SHP77 treated with DMSO at 0.1 percent for 48 hours (cell line): ENCODE measurements around the gene DCUN1D2.
"Not testable (repeated sequence)": the region's sequence is repeated elsewhere in the genome, so short reads cannot be mapped to it uniquely, and the experiment has no call there.

Experiments used
- DNase-seq: peaks from one replicate; lab custom pipeline; 2025; lab: John Stamatoyannopoulos, UW

Gene DCUN1D2

GRCh38 chr13:113489549-113490495 is 689 bp downstream of the DCUN1D2 start:
- peak; percentile 49 for DNase-seq

GRCh38 chr13:113489171-113489548 is 1.4 kb downstream of the DCUN1D2 start:
- DNase-seq: no peak

DNA sequence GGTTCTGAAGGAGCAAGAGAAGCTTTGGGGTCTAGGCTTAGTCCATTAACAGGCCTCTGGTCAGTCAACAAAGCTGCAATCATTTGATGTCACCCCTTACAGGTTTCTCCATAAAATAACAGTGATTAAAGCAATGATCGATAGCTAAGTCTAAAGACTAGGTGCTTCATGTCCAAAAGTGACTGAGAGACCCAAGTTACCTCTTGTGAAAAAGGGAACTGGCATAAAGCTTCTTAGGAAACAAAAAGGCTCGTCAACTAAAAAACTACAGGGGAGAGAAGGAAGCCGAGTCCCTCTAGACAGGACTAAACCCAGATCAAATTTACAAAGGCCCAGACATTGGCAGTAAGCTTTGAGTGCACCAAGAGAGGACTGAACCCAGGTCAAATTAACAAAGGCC is 2.2 kb downstream of the DCUN1D2 start:
- no peak for DNase-seq

DNA sequence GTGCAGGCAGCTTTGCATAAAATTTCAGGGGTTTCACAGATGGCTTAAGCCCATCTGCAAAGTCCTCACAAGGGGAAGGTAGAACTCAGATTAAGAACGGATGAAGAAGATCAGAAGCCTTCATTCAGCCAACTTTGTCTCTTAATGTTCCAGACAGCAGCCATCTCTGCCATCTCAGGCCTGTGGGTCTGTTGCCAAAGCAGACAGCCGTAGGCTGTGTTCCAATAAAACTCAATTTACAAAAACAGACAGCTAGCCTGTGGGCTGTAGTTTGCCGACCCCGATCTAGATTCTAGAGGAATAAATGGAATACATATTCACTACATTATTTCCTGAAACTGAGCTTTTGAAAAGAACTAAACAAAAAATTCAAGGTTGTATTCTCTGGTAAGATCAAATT is 3.8 kb downstream of the DCUN1D2 start:
- no peak for DNase-seq

DNA sequence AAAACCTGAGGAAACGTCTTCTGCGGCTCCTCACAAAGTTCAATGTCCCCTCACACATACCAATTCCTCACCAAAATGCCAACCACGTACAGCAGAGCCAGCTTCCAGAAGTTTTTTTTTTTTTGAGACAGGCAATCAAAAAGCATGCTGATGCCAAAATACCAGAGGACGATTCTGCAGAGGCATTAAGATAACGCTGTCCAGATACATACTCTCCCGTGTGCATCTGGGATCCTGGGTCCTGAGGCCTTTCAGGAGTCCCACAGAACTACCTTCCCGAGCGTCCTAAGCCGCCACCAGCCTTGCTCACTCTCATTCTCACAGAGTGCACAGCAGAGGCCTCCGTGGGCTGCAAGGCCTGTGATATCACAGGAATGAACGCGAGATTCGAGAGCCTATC is 5.0 kb downstream of the DCUN1D2 start:
- no peak for DNase-seq

GRCh38 chr13:113483504-113484293 is 6.8 kb downstream of the DCUN1D2 start:
- no peak for DNase-seq

DNA sequence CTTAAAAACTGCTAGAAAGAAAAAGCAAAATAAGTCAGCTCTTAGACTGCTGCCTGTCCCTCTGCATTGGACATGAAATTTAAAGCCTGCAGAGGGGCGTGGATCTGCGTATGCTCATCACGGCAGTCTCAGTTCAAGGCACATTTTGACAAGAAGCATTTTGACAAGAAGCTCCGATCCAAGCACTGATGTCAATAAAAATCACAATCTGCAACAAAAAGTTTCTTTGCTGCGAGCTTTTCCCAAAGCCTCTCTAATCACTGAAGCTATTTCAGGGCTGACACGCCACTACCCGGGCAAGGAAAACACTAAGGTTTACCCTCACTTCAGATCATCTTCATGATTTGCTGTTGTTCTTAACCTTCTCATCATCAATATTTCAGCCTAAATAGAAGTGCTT is 7.4 kb downstream of the DCUN1D2 start:
- no peak for DNase-seq

GRCh38 chr13:113479179-113479578 is 11.3 kb downstream of the DCUN1D2 start:
- DNase-seq: no peak

DNA sequence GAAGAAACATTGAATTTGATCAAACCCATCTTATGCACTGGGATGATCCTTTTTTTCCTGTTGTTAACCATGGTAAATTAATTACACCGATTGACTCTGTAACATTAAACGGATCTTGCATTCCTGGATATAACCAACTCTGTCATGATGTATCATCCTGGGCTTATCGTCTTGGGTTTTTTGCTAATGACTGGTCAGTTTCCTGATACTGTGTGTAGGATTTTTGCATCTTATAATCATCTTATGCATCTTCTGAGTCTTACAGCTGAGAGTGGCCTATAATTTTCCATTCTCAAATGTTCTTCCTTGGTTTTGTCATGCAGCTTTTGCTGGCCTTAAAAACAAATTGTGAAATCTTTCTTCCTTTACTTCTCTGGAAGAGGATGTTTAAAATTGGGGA is 12.8 kb downstream of the DCUN1D2 start:
- DNase-seq: no peak

DNA sequence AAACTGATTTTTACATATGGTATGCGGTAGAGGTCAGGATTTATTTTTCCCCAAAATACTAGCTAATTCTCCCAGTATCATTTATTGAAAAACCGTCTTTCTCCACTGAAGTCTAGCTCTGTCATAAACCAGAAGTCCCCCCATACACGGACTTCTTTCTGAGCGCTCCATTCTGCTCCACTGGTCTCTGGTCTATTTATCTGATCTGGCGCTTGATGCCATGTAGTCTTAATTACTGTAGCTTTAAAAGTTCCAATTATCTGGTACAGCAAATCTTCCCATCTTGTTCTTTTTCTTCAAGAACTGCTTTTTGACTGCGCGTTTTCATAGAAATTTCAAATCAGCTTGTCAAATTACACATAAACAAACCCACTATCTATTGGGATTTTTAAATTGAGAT is 13.7 kb downstream of the DCUN1D2 start:
- DNase-seq: no peak

DNA sequence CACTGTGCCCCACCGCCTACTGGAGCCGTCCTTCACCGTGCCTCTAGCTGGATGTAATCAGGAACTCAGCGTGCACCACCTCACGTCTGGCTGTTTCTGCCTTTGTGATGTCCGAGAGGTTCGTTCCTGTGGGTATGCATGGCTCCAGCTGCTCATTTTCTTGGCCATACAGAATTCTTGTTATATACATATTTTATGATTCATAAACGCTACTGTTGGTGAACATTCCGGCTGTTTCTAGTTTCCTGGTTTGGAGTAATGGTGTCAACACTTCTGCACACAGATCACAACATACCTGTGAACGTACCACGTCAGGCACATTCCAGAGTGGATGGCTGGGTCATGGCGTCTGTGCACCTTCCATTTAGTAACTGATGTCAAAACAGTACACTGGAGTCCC is 14.6 kb downstream of the DCUN1D2 start:
- DNase-seq: no peak

- no peak for DNase-seq
Measured at GRCh38 chr13:113475280-113475679, 15.2 kb downstream of the DCUN1D2 start.

DNA sequence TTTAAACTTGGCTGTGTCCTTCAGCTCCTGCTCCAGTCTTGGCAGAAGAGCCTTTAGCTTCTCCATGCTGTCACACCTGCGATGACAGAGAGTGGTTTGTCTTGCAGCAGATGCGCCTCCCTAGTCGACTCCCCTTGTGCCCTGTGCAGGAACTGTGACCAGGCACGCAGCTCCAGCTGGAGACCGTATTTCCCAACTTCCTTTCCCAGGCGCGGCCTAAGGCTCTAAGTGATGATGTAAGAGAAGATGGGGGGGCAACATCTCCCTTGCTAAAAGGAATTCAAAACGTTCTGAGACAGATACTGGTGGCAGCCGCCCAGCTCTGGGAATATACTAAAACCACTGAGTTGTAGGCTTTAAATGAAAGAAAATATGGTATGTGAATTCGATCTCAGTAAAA is 16.3 kb downstream of the DCUN1D2 start:
- DNase-seq: no peak

DNA sequence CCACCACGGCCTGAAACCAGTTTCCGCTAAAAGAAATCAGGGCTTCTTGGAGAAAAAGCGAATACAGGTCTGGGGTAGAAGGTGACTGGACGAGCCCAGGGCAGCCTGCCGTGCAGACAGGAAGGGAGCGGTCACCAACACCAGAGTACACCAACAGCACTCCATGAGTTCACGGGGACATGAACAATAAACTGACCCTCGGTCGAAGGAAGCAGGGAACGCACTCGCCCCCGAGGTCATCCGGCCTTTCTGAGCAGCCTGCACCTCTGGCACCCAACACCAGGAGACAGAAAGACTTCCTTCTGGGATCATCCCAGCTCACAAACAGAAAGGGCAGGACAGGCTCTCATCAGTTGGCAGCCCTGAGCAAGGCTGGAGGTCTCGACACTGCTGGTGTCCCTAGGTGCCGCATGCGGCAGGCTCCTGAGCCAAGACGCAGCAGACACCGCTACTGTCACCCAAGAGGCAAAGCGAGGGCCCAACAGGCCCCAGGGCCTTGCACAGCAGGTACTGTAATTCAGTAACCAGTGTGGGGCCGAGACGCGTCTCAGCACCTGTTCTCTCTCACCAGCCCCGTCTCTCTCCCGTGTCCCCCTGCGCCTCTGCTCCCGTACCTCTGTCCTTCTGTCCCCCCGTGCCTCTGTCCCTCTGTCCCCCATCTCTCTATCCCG is 18.0 kb downstream of the DCUN1D2 start:
- no peak for DNase-seq

GRCh38 chr13:113471844-113472243 is 18.7 kb downstream of the DCUN1D2 start:
- DNase-seq: no peak

- DNase-seq: not testable (repeated sequence)
Measured at GRCh38 chr13:113470635-113471163, 19.8 kb downstream of the DCUN1D2 start.

GRCh38 chr13:113470073-113470472 is 20.4 kb downstream of the DCUN1D2 start:
- no peak for DNase-seq

GRCh38 chr13:113469582-113469981 is 20.9 kb downstream of the DCUN1D2 start:
- DNase-seq: no peak

DNA sequence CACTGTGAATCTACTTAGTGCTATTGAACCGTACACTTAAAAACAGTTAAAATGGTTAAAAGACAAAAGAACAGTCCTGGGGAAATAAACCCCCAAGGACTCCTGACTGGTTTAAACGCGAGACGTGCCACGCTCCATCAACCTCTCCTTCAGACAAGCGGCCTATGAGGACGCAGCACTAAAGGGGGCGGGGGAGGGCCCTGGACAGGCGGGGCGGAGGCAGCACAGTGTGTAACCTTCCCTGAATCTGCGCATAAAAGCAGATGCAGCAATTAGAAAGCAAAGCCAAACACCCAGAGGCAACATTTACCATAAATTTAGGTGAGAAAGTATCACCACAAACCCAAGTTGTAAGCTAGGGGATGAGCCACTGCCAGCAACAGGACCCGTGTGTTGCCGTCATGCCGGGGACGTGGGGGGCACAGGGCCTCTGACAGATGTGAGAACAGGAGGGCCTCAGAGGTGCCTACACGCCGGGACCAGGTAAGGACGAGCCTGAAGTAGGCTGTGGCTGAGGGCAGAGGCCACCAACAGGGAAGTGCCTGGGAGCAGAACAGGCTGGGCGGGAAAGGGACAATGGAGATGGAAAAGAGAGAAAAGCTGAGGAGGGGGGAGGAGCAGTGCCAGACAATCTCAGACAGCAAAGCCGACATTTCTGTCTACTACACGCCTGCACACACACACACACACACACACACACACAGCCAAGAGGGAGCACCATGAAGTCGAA is 21.9 kb downstream of the DCUN1D2 start:
- DNase-seq: no peak

DNA sequence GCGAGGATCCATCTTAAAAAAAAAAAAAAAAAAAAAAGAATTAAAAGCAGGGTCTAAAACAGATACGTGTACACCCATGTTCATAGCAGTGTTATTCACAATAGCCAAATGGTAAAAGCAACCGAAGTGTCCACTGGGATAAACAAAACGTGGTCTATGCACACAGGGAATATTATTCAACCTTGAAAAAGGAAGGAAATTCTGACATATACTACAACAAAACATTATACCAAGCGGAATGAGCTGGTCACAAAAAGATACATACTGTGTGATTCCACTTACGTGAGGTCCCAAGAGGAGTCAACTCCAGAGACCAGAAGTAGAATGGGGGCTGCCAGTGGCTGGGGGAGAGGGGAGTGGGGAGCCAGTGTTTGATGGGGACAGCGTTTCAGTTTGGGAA is 22.5 kb downstream of the DCUN1D2 start:
- no peak for DNase-seq

- no peak for DNase-seq
Measured at GRCh38 chr13:113466383-113466782, 24.1 kb downstream of the DCUN1D2 start.

DNA sequence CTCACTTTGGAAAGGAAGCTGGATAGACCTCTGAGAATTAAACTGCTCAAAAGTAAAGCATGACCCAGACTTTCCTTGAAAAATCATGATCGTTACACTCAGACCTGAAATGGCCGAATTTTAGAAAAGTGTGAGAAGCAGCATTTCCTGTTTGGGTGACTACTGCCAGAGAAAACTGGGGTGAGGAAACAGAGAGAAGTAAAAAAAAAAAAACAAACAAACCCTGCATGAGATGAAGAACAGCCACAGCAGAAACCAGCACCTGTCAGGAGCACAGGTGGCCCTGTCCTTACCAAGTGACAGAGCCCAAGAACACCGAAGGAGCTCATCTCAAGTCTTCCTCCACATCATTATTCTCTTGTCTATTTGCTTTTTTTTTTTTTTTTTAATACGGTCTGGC is 25.2 kb downstream of the DCUN1D2 start:
- DNase-seq: no peak
